Keratinocyte (primary cell): ENCODE measurements around the gene GREM2. TPM values are rescaled to one million over a fixed set of nuclear protein-coding genes. Genes with fewer than 3 reads are reported as not detected.

Experiments
- DNase-seq: peaks from one replicate; pipeline ENCODE4 v3.0.0-alpha.2; 2011; ENCODE audit warnings: low read depth, missing footprints, low spot score
- FAIRE-seq: peaks from 2 replicates; lab custom pipeline; 2011; peaks lifted over from hg19 to GRCh38; lab: Jason Lieb, UNC
- H2AFZ ChIP-seq: 2 replicates; pipeline ENCODE4 v1.6.0; 2012; ENCODE audit warnings: low read length, control low read depth, inconsistent platforms; ENCODE audit not compliant: control insufficient read depth
- H3K27ac ChIP-seq: 2 replicates; pipeline ENCODE4 v1.5.1; 2011; ENCODE audit warnings: low read length; ENCODE audit not compliant: control insufficient read depth, insufficient read depth
- H3K27me3 ChIP-seq: 3 replicates; pipeline ENCODE4 v1.6.0; 2011; ENCODE audit warnings: low read length; ENCODE audit not compliant: control insufficient read depth, insufficient read depth; ENCODE audit errors: extremely low read depth
- H3K36me3 ChIP-seq, 2 experiments: 2 replicates in 1 of 2; 3 replicates in 1 of 2; pipeline ENCODE4 v1.5.1; 2011; ENCODE audit warnings: low read length in 2 of 2, mild to moderate bottlenecking in 1 of 2; ENCODE audit not compliant: control insufficient read depth in 2 of 2, insufficient read depth in 2 of 2; ENCODE audit errors: extremely low read depth in 1 of 2
- H3K4me1 ChIP-seq: 3 replicates; pipeline ENCODE4 v1.5.1; 2011; ENCODE audit warnings: low read length; ENCODE audit not compliant: control insufficient read depth, insufficient read depth; ENCODE audit errors: extremely low read depth
- H3K4me2 ChIP-seq: 3 replicates; pipeline ENCODE4 v1.6.0; 2011; ENCODE audit warnings: low read depth, low read length; ENCODE audit not compliant: control insufficient read depth, insufficient read depth; ENCODE audit errors: extremely low read depth
- H3K4me3 ChIP-seq, 3 experiments: fragments of 200-600 bp in 1 of 3; sonication (generic) in 1 of 3; 2 replicates in 2 of 3; 3 replicates in 1 of 3; pipeline ENCODE4 v1.5.1; 2011 to 2016; ENCODE audit warnings: low read length in 3 of 3, mild to moderate bottlenecking in 3 of 3, control low read depth in 2 of 3, inconsistent platforms in 1 of 3, low read depth in 1 of 3, mixed read lengths in 1 of 3, mixed run types in 1 of 3, moderate library complexity in 1 of 3; ENCODE audit not compliant: control insufficient read depth in 2 of 3, insufficient read depth in 2 of 3; ENCODE audit errors: extremely low read depth in 1 of 3
- H3K79me2 ChIP-seq: 2 replicates; pipeline ENCODE4 v1.6.0; 2012; ENCODE audit warnings: low read length; ENCODE audit not compliant: control insufficient read depth, insufficient read depth
- H3K9ac ChIP-seq: 3 replicates; pipeline ENCODE4 v1.6.0; 2011; ENCODE audit warnings: low read length; ENCODE audit not compliant: control insufficient read depth, insufficient read depth; ENCODE audit errors: extremely low read depth
- H3K9me1 ChIP-seq: 3 replicates; pipeline ENCODE4 v1.6.0; 2011; ENCODE audit warnings: low read length; ENCODE audit not compliant: control insufficient read depth, insufficient read depth; ENCODE audit errors: extremely low read depth
- H3K9me3 ChIP-seq: 2 replicates; pipeline ENCODE4 v1.5.1; 2012; ENCODE audit warnings: low read depth, low read length; ENCODE audit not compliant: control insufficient read depth
- H4K20me1 ChIP-seq: 3 replicates; pipeline ENCODE4 v1.6.0; 2011; ENCODE audit warnings: low read length; ENCODE audit not compliant: control insufficient read depth, insufficient read depth; ENCODE audit errors: extremely low read depth
- CTCF ChIP-seq, 3 experiments: IDR thresholded peaks in 1 of 3; conservative IDR thresholded peaks in 1 of 3; optimal IDR thresholded peaks in 1 of 3; 2 replicates in 2 of 3; 3 replicates in 1 of 3; pipeline versions ENCODE3 to v1.5.1; 2011; ENCODE audit warnings: low read length in 3 of 3, mild to moderate bottlenecking in 3 of 3, moderate library complexity in 2 of 3, control low read depth in 1 of 3, inconsistent platforms in 1 of 3; ENCODE audit not compliant: insufficient read depth in 2 of 3; ENCODE audit errors: extremely low read depth in 1 of 3
- EZH2 ChIP-seq: IDR thresholded peaks from one replicate; pipeline ENCODE4 v1.6.1; 2012; ENCODE audit warnings: inconsistent platforms, mild to moderate bottlenecking, low read length, moderate library complexity
- dilution Hi-C: fragments of 300-500 bp; cut with MboI; formaldehyde crosslinking; loops from one replicate; pipeline ENCODE4 v1.7.0; 2020; ENCODE audit warnings: low sequenced_read_pairs; ENCODE audit not compliant: extremely low pct_ligation_motif_present
- polyA plus RNA-seq, 5 experiments: library from polyadenylated mRNA; depleted of rRNA in 3 of 5; stranded (reverse) in 3 of 5; stranded (forward) in 1 of 5; unstranded in 1 of 5; fragments of >200 nt; gene quantifications; 1 replicate in 1 of 5; 2 replicates in 3 of 5; 3 replicates in 1 of 5; pipeline versions ENCODE4 v1.2.1 to v1.2.3, GENCODE V29; 2011 to 2012; ENCODE audit warnings: missing spikeins in 2 of 5, low read depth in 1 of 5, low replicate concordance in 1 of 5

Gene GREM2
- polyA plus RNA-seq, 1 donor (not counting 4 experiments of a cell fraction or from before 2014, with no cell fraction given): not detected

- no peak overlapping the region for H3K4me2 ChIP-seq
- no peak for FAIRE-seq
Observed at GRCh38 chr1:240462277-240462676, 149.7 kb downstream of the GREM2 start.

GRCh38 chr1:240457203-240457602 lies 154.8 kb downstream of the GREM2 start:
- Histone ChIP-seq H3K9ac (no peak overlapping the region), H3K4me2 (no peak overlapping the region), H3K9me1 (no peaks in the 10 kb centered on the region), H3K9me3 (peaks cover 4% of the 10 kb centered on the region), H3K27ac (no peak overlapping the region), H2AFZ (no peak overlapping the region), H3K4me3 (no peak overlapping the region), H3K79me2 (no peaks in the 10 kb centered on the region), H3K27me3 (no peaks in the 10 kb centered on the region), H4K20me1 (no peaks in the 10 kb centered on the region), H3K4me1 (no peaks in the 10 kb centered on the region), H3K36me3 (no peaks in the 10 kb centered on the region)
- dilution Hi-C loops: no loop called here
- no peak for FAIRE-seq
- no peak for DNase-seq
- TF ChIP-seq EZH2: no peak
- TF ChIP-seq CTCF (optimal IDR thresholded peaks at IDR 0.05 in 1 of 3, IDR thresholded peaks at IDR 0.05 in 1 of 3, conservative IDR thresholded peaks at IDR 0.05 in 1 of 3; ENCODE audit: extremely low read depth in 1 of 3, insufficient read depth in 2 of 3, low read length in 3 of 3): no peak

More at GRCh38 chr1:240462277-240462676, 149.7 kb downstream of the GREM2 start:
- H3K9me1 ChIP-seq: no peaks in the 10 kb centered on the region
- no peak overlapping the region for H3K27ac ChIP-seq
- H3K36me3 ChIP-seq: no peaks in the 10 kb centered on the region
- peaks cover 4% of the 10 kb centered on the region for H3K9me3 ChIP-seq
- no peak for TF ChIP-seq EZH2
- TF ChIP-seq CTCF (optimal IDR thresholded peaks at IDR 0.05 in 1 of 3, IDR thresholded peaks at IDR 0.05 in 1 of 3, conservative IDR thresholded peaks at IDR 0.05 in 1 of 3; ENCODE audit: extremely low read depth in 1 of 3, insufficient read depth in 2 of 3, low read length in 3 of 3): no peak
- no peaks in the 10 kb centered on the region for H3K4me1 ChIP-seq
- DNase-seq: no peak
- no peaks in the 10 kb centered on the region for H4K20me1 ChIP-seq
- H3K4me3 ChIP-seq: no peak overlapping the region
- H3K9ac ChIP-seq: no peak overlapping the region
- H3K27me3 ChIP-seq: no peaks in the 10 kb centered on the region
- no peaks in the 10 kb centered on the region for H3K79me2 ChIP-seq
- dilution Hi-C loops: no loop called here
- H2AFZ ChIP-seq: no peak overlapping the region
